ENCODE measurements around the gene SPATA6L. TPM values are rescaled to one million over a fixed set of nuclear protein-coding genes. Genes with fewer than 3 reads are reported as not detected.
A peak's percentile ranks its signal among the peaks of the same experiment; 100 is the strongest.
"Not testable (repeated sequence)": the region's sequence is repeated elsewhere in the genome, so short reads cannot be mapped to it uniquely, and the experiment has no call there.

SPATA6L gene
- polyA plus RNA-seq, 1 donor = 7.2 TPM

GRCh38 chr9:4614627-4615026 is 51.7 kb downstream of the SPATA6L start:
- Histone ChIP-seq H3K4me3 (ENCODE audit: low read length) (no peak overlapping the region), H3K4me1 (ENCODE audit: control insufficient read depth, insufficient read depth, low read length) (no peaks in the 10 kb centered on the region), H3K36me3 (ENCODE audit: control insufficient read depth, insufficient read depth, low read length) (no peaks in the 10 kb centered on the region), H3K27ac (ENCODE audit: low read length) (no peak overlapping the region), H3K27me3 (ENCODE audit: control insufficient read depth, insufficient read depth, low read length) (no peaks in the 10 kb centered on the region), H3K9me3 (ENCODE audit: control insufficient read depth, low read depth, low read length) (no peaks in the 10 kb centered on the region)
- no CpG with 5 or more reads among the region's 1 CpG for WGBS (ENCODE audit: insufficient coverage, low lambda C conversion rate)
- DNase-seq = no peak

- not testable (repeated sequence) for H3K9me3 ChIP-seq (ENCODE audit: control insufficient read depth, low read depth, low read length); DNase-seq; H3K4me1 ChIP-seq (ENCODE audit: control insufficient read depth, insufficient read depth, low read length); H3K4me3 ChIP-seq (ENCODE audit: low read length); H3K27me3 ChIP-seq (ENCODE audit: control insufficient read depth, insufficient read depth, low read length); H3K27ac ChIP-seq (ENCODE audit: low read length)
- H3K36me3 ChIP-seq (ENCODE audit: control insufficient read depth, insufficient read depth, low read length) = peaks cover 20% of the 10 kb centered on the region
- no CpG with 5 or more reads among the region's 15 CpGs for WGBS (ENCODE audit: insufficient coverage, low lambda C conversion rate)
Observed at GRCh38 chr9:4606033-4606432, 60.2 kb downstream of the SPATA6L start.

DNA sequence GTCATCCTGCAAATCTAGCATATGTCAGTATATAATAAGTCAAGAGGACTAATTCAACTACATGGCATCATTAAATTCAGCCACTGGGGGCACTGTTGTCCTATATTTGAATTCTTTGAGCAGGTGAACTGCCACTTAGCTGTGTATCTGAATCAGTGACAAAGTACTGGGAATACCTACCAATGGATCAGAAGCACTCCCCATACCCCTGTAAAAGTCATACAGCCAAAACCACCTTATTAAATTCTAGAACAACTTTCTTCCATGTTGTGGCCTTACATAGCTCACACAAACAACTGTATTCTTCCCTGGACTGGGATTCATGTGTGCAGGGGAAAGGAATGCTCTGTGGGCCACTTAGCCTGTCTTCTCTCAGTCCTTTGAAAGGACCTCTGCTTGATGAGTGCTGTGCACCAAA is 61.6 kb downstream of the SPATA6L start:
- Histone ChIP-seq H3K9me3 (ENCODE audit: control insufficient read depth, low read depth, low read length) (no peaks in the 10 kb centered on the region), H3K4me3 (ENCODE audit: low read length) (no peak overlapping the region), H3K4me1 (ENCODE audit: control insufficient read depth, insufficient read depth, low read length) (no peaks in the 10 kb centered on the region), H3K27ac (ENCODE audit: low read length) (no peak overlapping the region), H3K27me3 (ENCODE audit: control insufficient read depth, insufficient read depth, low read length) (no peaks in the 10 kb centered on the region), H3K36me3 (ENCODE audit: control insufficient read depth, insufficient read depth, low read length) (peaks cover 25% of the 10 kb centered on the region)
- peak; percentile 50 to 62 for DNase-seq

DNA sequence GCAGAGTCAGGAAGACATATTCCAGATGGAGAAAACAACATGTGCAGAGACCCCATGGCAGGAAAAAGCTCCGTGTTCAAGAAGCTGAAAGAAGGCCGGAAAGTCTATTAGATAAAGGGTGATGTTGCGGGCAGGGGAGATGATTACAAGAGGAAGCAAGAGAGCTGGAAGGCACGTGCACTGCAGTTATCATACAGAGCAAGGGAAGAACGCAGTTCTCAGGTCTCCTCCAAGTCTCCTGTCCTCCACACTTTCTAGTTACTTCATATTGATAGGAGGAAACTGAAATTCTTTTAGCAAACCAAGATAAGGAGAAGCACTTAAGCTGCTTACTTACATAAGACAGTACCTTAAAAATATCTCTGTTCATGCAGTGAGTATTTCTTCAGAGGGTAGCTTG is 62.5 kb downstream of the SPATA6L start:
- Histone ChIP-seq H3K4me3 (ENCODE audit: low read length) (no peak overlapping the region), H3K27me3 (ENCODE audit: control insufficient read depth, insufficient read depth, low read length) (no peaks in the 10 kb centered on the region), H3K4me1 (ENCODE audit: control insufficient read depth, insufficient read depth, low read length) (no peaks in the 10 kb centered on the region), H3K36me3 (ENCODE audit: control insufficient read depth, insufficient read depth, low read length) (peaks cover 27% of the 10 kb centered on the region), H3K27ac (ENCODE audit: low read length) (no peak overlapping the region), H3K9me3 (ENCODE audit: control insufficient read depth, low read depth, low read length) (no peaks in the 10 kb centered on the region)
- 90% methylated on average over 2 of the region's 5 CpGs for WGBS (ENCODE audit: insufficient coverage, low lambda C conversion rate)
- DNase-seq = no peak

- H3K9me3 ChIP-seq (ENCODE audit: control insufficient read depth, low read depth, low read length) = no peaks in the 10 kb centered on the region
- no peaks in the 10 kb centered on the region for H3K27me3 ChIP-seq (ENCODE audit: control insufficient read depth, insufficient read depth, low read length)
- H3K4me1 ChIP-seq (ENCODE audit: control insufficient read depth, insufficient read depth, low read length) = no peaks in the 10 kb centered on the region
- no peak for DNase-seq
- H3K4me3 ChIP-seq (ENCODE audit: low read length) = no peak overlapping the region
- no CpG with 5 or more reads among the region's 1 CpG for WGBS (ENCODE audit: insufficient coverage, low lambda C conversion rate)
- no peak overlapping the region for H3K27ac ChIP-seq (ENCODE audit: low read length)
- H3K36me3 ChIP-seq (ENCODE audit: control insufficient read depth, insufficient read depth, low read length) = peaks cover 32% of the 10 kb centered on the region
Observed at GRCh38 chr9:4600368-4600767, 65.9 kb downstream of the SPATA6L start.

GRCh38 chr9:4596165-4596922 is 69.9 kb downstream of the SPATA6L start:
- H3K36me3 ChIP-seq (ENCODE audit: control insufficient read depth, insufficient read depth, low read length) = peaks cover 13% of the 10 kb centered on the region
- no CpG with 5 or more reads among the region's 11 CpGs for WGBS (ENCODE audit: insufficient coverage, low lambda C conversion rate)
- no peak overlapping the region for H3K27ac ChIP-seq (ENCODE audit: low read length)
- H3K27me3 ChIP-seq (ENCODE audit: control insufficient read depth, insufficient read depth, low read length) = no peaks in the 10 kb centered on the region
- DNase-seq = no peak
- no peaks in the 10 kb centered on the region for H3K4me1 ChIP-seq (ENCODE audit: control insufficient read depth, insufficient read depth, low read length)
- no peaks in the 10 kb centered on the region for H3K9me3 ChIP-seq (ENCODE audit: control insufficient read depth, low read depth, low read length)
- H3K4me3 ChIP-seq (ENCODE audit: low read length) = no peak overlapping the region

- 75% methylated on average over 1 of the region's 2 CpGs for WGBS (ENCODE audit: insufficient coverage, low lambda C conversion rate)
- no peak overlapping the region for H3K4me3 ChIP-seq (ENCODE audit: low read length)
Observed at GRCh38 chr9:4594994-4595393, 71.3 kb downstream of the SPATA6L start.

DNA sequence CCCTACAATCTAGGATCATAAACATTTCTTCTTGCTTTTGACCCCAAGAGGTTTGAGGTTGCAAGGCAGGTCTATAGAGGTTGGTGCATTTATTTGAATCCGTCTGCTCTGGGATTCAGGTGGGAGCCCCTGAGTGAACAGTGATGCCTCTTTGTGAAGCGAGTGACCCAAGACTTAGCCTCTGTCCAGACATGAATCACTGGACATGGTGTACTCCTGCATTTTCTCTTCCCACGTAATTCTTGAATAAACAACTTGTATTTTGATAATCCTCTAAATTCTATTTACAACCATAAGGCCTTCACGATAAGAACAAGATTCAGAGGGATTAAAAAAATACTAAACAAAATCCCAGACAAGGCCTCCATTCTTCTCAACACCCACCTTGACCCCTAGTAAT is 71.7 kb downstream of the SPATA6L start:
- Histone ChIP-seq H3K27ac (ENCODE audit: low read length) (no peak overlapping the region), H3K27me3 (ENCODE audit: control insufficient read depth, insufficient read depth, low read length) (no peaks in the 10 kb centered on the region), H3K4me1 (ENCODE audit: control insufficient read depth, insufficient read depth, low read length) (no peaks in the 10 kb centered on the region), H3K4me3 (ENCODE audit: low read length) (no peak overlapping the region), H3K36me3 (ENCODE audit: control insufficient read depth, insufficient read depth, low read length) (peaks cover 6% of the 10 kb centered on the region), H3K9me3 (ENCODE audit: control insufficient read depth, low read depth, low read length) (no peaks in the 10 kb centered on the region)
- no peak for DNase-seq
- 67% methylated on average over 1 of the region's 4 CpGs for WGBS (ENCODE audit: insufficient coverage, low lambda C conversion rate)

More at GRCh38 chr9:4594994-4595393, 71.3 kb downstream of the SPATA6L start:
- Histone ChIP-seq H3K4me1 (ENCODE audit: control insufficient read depth, insufficient read depth, low read length) (no peaks in the 10 kb centered on the region), H3K27me3 (ENCODE audit: control insufficient read depth, insufficient read depth, low read length) (no peaks in the 10 kb centered on the region), H3K27ac (ENCODE audit: low read length) (no peak overlapping the region), H3K9me3 (ENCODE audit: control insufficient read depth, low read depth, low read length) (no peaks in the 10 kb centered on the region), H3K36me3 (ENCODE audit: control insufficient read depth, insufficient read depth, low read length) (peaks cover 10% of the 10 kb centered on the region)
- DNase-seq = no peak

DNA sequence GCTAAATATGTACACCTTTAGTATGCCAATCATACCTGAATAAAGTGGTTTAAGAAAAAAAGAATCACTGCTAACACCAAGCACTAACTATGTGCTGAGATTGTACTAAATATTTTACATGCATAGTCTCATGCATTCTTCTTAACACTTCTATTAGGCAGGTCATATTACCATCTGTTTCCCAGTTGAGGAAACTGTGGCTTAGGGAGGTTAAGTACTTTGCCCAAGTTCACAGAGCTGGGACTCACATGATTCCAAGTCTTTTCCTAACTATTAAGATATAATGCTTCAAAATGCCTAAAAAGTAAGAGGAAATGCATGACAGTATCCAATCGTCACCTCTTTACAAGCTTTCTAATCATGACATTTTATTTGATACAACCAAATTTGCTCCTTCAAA is 73.4 kb downstream of the SPATA6L start:
- H3K4me1 ChIP-seq (ENCODE audit: control insufficient read depth, insufficient read depth, low read length) = no peaks in the 10 kb centered on the region
- peaks cover 7% of the 10 kb centered on the region for H3K36me3 ChIP-seq (ENCODE audit: control insufficient read depth, insufficient read depth, low read length)
- no peak overlapping the region for H3K27ac ChIP-seq (ENCODE audit: low read length)
- no peaks in the 10 kb centered on the region for H3K9me3 ChIP-seq (ENCODE audit: control insufficient read depth, low read depth, low read length)
- 64% methylated on average over 1 of the region's 1 CpG for WGBS (ENCODE audit: insufficient coverage, low lambda C conversion rate)
- no peak overlapping the region for H3K4me3 ChIP-seq (ENCODE audit: low read length)
- DNase-seq = no peak
- no peaks in the 10 kb centered on the region for H3K27me3 ChIP-seq (ENCODE audit: control insufficient read depth, insufficient read depth, low read length)

- no peaks in the 10 kb centered on the region for H3K27me3 ChIP-seq (ENCODE audit: control insufficient read depth, insufficient read depth, low read length)
- H3K27ac ChIP-seq (ENCODE audit: low read length) = no peak overlapping the region
- no peaks in the 10 kb centered on the region for H3K4me1 ChIP-seq (ENCODE audit: control insufficient read depth, insufficient read depth, low read length)
- DNase-seq = no peak
- WGBS (ENCODE audit: insufficient coverage, low lambda C conversion rate) = 60% methylated on average over 1 of the region's 3 CpGs
- no peaks in the 10 kb centered on the region for H3K9me3 ChIP-seq (ENCODE audit: control insufficient read depth, low read depth, low read length)
- H3K36me3 ChIP-seq (ENCODE audit: control insufficient read depth, insufficient read depth, low read length) = peaks cover 7% of the 10 kb centered on the region
- H3K4me3 ChIP-seq (ENCODE audit: low read length) = no peak overlapping the region
Observed at GRCh38 chr9:4592295-4592694, 74.0 kb downstream of the SPATA6L start.

- Histone ChIP-seq H3K4me3 (ENCODE audit: low read length) (no peak overlapping the region), H3K36me3 (ENCODE audit: control insufficient read depth, insufficient read depth, low read length) (peaks cover 8% of the 10 kb centered on the region), H3K27ac (ENCODE audit: low read length) (no peak overlapping the region), H3K9me3 (ENCODE audit: control insufficient read depth, low read depth, low read length) (no peaks in the 10 kb centered on the region), H3K4me1 (ENCODE audit: control insufficient read depth, insufficient read depth, low read length) (no peaks in the 10 kb centered on the region), H3K27me3 (ENCODE audit: control insufficient read depth, insufficient read depth, low read length) (no peaks in the 10 kb centered on the region)
- no peak for DNase-seq
- WGBS (ENCODE audit: insufficient coverage, low lambda C conversion rate) = 93% methylated on average over 2 of the region's 4 CpGs
Observed at GRCh38 chr9:4591123-4591500, 75.2 kb downstream of the SPATA6L start.
